Neural progenitor cell (in vitro differentiated cells): ENCODE data around the gene CNTNAP2. TPM values are rescaled to one million over a fixed set of nuclear protein-coding genes. Genes with fewer than 3 reads are reported as not detected.

ENCODE experiments used
- DNase-seq: peaks from one replicate; pipeline ENCODE4 v3.0.0-alpha.2; 2016; ENCODE audit warnings: low spot score
- H2AFZ ChIP-seq: fragments of 200-600 bp; sonication (generic); replicated peaks from 2 replicates; pipeline ENCODE4 v1.6.1; 2016; ENCODE audit warnings: antibody characterized with exemption
- H3F3A ChIP-seq: fragments of 200-600 bp; sonication (generic); 2 replicates; pipeline ENCODE4 v1.6.1; 2016; ENCODE audit warnings: antibody characterized with exemption, low read depth
- H3K27ac ChIP-seq: fragments of 200-600 bp; sonication (generic); 2 replicates; pipeline ENCODE4 v1.5.1; 2016; ENCODE audit warnings: mild to moderate bottlenecking
- H3K27me3 ChIP-seq: fragments of 200-600 bp; sonication (generic); 2 replicates; pipeline ENCODE4 v1.6.1; 2016; ENCODE audit warnings: mild to moderate bottlenecking, moderate library complexity
- H3K36me3 ChIP-seq: fragments of 200-600 bp; sonication (generic); 2 replicates; pipeline ENCODE4 v1.5.1; 2016
- H3K4me1 ChIP-seq: fragments of 200-600 bp; sonication (generic); 2 replicates; pipeline ENCODE4 v1.6.1; 2016; ENCODE audit warnings: mixed run types
- H3K4me2 ChIP-seq: fragments of 200-600 bp; sonication (generic); 2 replicates; pipeline ENCODE4 v1.6.1; 2016
- H3K4me3 ChIP-seq: fragments of 200-600 bp; sonication (generic); 2 replicates; pipeline ENCODE4 v1.5.1; 2016
- H3K79me2 ChIP-seq: fragments of 200-600 bp; sonication (generic); 2 replicates; pipeline ENCODE4 v1.6.1; 2016; ENCODE audit warnings: low read depth
- H3K9ac ChIP-seq: fragments of 200-600 bp; sonication (generic); 2 replicates; pipeline ENCODE4 v1.6.1; 2016
- H3K9me3 ChIP-seq: fragments of 200-600 bp; sonication (generic); 2 replicates; pipeline ENCODE4 v1.5.1; 2016; ENCODE audit warnings: low read depth
- H4K20me1 ChIP-seq: fragments of 200-600 bp; sonication (generic); 2 replicates; pipeline ENCODE4 v1.6.1; 2016; ENCODE audit warnings: low read depth
- H3K27ac Mint-ChIP-seq: 3 replicates; pipeline ENCODE4 v1.8.0; 2021; ENCODE audit warnings: mixed read lengths
- H3K27me3 Mint-ChIP-seq: 2 replicates; pipeline ENCODE4 v1.8.0; 2022; ENCODE audit warnings: low read depth, mild to moderate bottlenecking, inconsistent platforms, moderate library complexity, mixed read lengths; ENCODE audit not compliant: insufficient read depth
- H3K36me3 Mint-ChIP-seq: 3 replicates; pipeline ENCODE4 v1.8.0; 2021; ENCODE audit warnings: mixed read lengths
- H3K4me1 Mint-ChIP-seq: 3 replicates; pipeline ENCODE4 v1.8.0; 2021; ENCODE audit warnings: mixed read lengths
- H3K4me3 Mint-ChIP-seq: 3 replicates; pipeline ENCODE4 v1.8.0; 2021; ENCODE audit warnings: mild to moderate bottlenecking, moderate library complexity, mixed read lengths
- H3K9me3 Mint-ChIP-seq: 3 replicates; pipeline ENCODE4 v1.8.0; 2020; ENCODE audit warnings: mixed read lengths
- EZH2 ChIP-seq: fragments of 200-600 bp; sonication (generic); IDR thresholded peaks from 2 replicates; pipeline ENCODE4 v1.6.1; 2017; ENCODE audit warnings: antibody characterized with exemption, mild to moderate bottlenecking, moderate library complexity
- EZH2phosphoT487 ChIP-seq: fragments of 200-600 bp; sonication (generic); IDR thresholded peaks from 2 replicates; pipeline ENCODE4 v1.6.1; 2017; ENCODE audit warnings: antibody characterized with exemption
- total RNA-seq: library from RNA; depleted of rRNA; stranded (reverse); fragments of >200 nt; gene quantifications from 2 replicates; pipeline ENCODE4 v1.2.3, GENCODE V29; 2015; ENCODE audit warnings: low replicate concordance
- TF ChIP-seq, protein P1 (sequence below): fragments of 200-600 bp; sonication (generic); IDR thresholded peaks from 2 replicates; pipeline ENCODE4 v1.5.1; 2017; ENCODE audit warnings: antibody characterized with exemption, mild to moderate bottlenecking

Gene CNTNAP2
- total RNA-seq, 1 donor from 2014 or later: 126 TPM

DNA sequence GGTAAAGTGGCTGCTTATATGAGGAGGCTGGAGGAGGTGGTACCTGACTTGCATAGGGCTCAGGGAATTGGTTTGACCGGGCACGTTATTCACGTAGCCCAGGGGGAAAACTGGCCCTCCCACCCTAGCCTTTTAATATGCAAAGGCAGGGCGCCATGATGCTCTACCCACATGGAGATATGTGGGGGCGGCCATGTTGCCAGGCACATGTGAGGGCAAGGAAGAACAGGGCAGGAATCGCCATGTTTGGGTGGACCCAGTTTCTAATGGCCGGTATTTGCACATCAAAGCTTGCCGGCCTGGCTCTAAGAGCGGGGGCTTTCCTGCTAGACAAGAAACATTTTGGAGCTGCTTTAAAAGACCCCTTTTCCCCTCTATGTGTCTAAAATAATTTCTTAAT lies 1524.2 kb downstream of the CNTNAP2 start:
- Histone ChIP-seq H3K4me1 (peaks cover 16% of the 10 kb centered on the region), H3K4me3 (no peak overlapping the region), H2AFZ (no peak overlapping the region), H3F3A (no peaks in the 10 kb centered on the region), H3K9me3 (no peaks in the 10 kb centered on the region), H3K27ac (no peak overlapping the region), H3K27me3 (no peaks in the 10 kb centered on the region), H3K9ac (no peak overlapping the region), H3K36me3 (no peaks in the 10 kb centered on the region), H4K20me1 (no peaks in the 10 kb centered on the region), H3K79me2 (no peaks in the 10 kb centered on the region), H3K4me2 (no peak overlapping the region)
- no peak for DNase-seq
- no peak overlapping the region for H3K4me3 Mint-ChIP-seq
- TF ChIP-seq, protein P1, sequence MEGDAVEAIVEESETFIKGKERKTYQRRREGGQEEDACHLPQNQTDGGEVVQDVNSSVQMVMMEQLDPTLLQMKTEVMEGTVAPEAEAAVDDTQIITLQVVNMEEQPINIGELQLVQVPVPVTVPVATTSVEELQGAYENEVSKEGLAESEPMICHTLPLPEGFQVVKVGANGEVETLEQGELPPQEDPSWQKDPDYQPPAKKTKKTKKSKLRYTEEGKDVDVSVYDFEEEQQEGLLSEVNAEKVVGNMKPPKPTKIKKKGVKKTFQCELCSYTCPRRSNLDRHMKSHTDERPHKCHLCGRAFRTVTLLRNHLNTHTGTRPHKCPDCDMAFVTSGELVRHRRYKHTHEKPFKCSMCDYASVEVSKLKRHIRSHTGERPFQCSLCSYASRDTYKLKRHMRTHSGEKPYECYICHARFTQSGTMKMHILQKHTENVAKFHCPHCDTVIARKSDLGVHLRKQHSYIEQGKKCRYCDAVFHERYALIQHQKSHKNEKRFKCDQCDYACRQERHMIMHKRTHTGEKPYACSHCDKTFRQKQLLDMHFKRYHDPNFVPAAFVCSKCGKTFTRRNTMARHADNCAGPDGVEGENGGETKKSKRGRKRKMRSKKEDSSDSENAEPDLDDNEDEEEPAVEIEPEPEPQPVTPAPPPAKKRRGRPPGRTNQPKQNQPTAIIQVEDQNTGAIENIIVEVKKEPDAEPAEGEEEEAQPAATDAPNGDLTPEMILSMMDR: no peak
- TF ChIP-seq EZH2phosphoT487 (no peak), EZH2 (no peak)
- H3K27ac Mint-ChIP-seq: no peak overlapping the region
- no peaks in the 10 kb centered on the region for H3K9me3 Mint-ChIP-seq
- no peaks in the 10 kb centered on the region for H3K27me3 Mint-ChIP-seq
- H3K4me1 Mint-ChIP-seq: peaks cover 2% of the 10 kb centered on the region
- H3K36me3 Mint-ChIP-seq: no peaks in the 10 kb centered on the region

DNA sequence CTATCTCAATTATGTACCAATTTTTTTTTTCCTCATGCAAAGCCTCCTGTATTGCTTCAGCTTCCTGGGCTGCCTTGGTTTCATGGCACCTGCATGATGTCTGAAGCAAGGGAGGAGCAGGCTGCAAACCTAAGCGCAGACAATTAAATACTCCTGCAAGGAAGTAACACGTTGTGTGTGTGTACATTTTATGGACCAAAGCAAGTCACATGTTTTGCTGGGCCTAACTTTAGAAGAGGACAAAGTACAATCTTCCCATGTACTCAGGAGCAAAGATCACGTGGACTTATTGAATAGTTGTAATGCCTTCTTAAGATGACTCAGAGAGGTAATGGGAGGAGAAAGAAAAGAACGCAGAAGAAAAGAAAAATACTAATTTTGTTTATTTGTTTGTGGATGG lies 1530.0 kb downstream of the CNTNAP2 start:
- Mint-ChIP-seq H3K27me3 (no peaks in the 10 kb centered on the region), H3K4me3 (no peak overlapping the region), H3K4me1 (no peaks in the 10 kb centered on the region), H3K9me3 (no peaks in the 10 kb centered on the region), H3K27ac (no peak overlapping the region), H3K36me3 (no peaks in the 10 kb centered on the region)
- Histone ChIP-seq H3K9ac (no peak overlapping the region), H3K9me3 (no peaks in the 10 kb centered on the region), H4K20me1 (no peaks in the 10 kb centered on the region), H3K36me3 (no peaks in the 10 kb centered on the region), H2AFZ (no peak overlapping the region), H3F3A (no peaks in the 10 kb centered on the region), H3K27me3 (no peaks in the 10 kb centered on the region), H3K4me3 (no peak overlapping the region), H3K4me1 (peaks cover 4% of the 10 kb centered on the region), H3K79me2 (no peaks in the 10 kb centered on the region), H3K4me2 (no peak overlapping the region), H3K27ac (no peak overlapping the region)
- no peak for DNase-seq
- TF ChIP-seq EZH2: no peak
- no peak for TF ChIP-seq EZH2phosphoT487
- TF ChIP-seq, protein P1: no peak

DNA sequence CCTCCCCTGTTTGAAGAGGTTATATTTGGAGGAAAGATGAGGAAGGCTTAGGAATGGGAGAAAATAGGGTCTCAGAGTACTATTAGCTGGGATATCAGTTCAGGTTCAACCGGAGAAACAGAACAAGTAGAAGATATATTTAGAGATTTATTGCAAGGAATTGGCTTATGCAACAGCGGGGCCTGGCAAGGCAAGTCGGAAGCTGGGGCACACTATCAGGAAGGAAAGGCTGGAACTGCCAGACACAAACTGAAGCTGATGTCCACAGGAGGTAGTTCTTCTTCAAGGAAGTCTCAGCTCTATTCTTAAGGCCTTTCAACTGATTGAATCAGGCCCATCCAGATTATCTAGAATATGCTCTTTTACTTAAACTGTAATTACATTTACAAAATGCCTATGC lies 1534.4 kb downstream of the CNTNAP2 start:
- Histone ChIP-seq H3K4me1 (no peaks in the 10 kb centered on the region), H4K20me1 (no peaks in the 10 kb centered on the region), H3F3A (no peaks in the 10 kb centered on the region), H3K4me3 (no peak overlapping the region), H3K27ac (no peak overlapping the region), H3K36me3 (no peaks in the 10 kb centered on the region), H3K4me2 (no peak overlapping the region), H2AFZ (no peak overlapping the region), H3K9me3 (no peaks in the 10 kb centered on the region), H3K27me3 (no peaks in the 10 kb centered on the region), H3K79me2 (no peaks in the 10 kb centered on the region), H3K9ac (no peak overlapping the region)
- no peaks in the 10 kb centered on the region for H3K9me3 Mint-ChIP-seq
- no peaks in the 10 kb centered on the region for H3K36me3 Mint-ChIP-seq
- no peak for DNase-seq
- no peak overlapping the region for H3K27ac Mint-ChIP-seq
- no peak overlapping the region for H3K4me3 Mint-ChIP-seq
- H3K4me1 Mint-ChIP-seq: peaks cover 4% of the 10 kb centered on the region
- no peaks in the 10 kb centered on the region for H3K27me3 Mint-ChIP-seq
- TF ChIP-seq EZH2 (no peak), EZH2phosphoT487 (no peak)
- TF ChIP-seq, protein P1: no peak

DNA sequence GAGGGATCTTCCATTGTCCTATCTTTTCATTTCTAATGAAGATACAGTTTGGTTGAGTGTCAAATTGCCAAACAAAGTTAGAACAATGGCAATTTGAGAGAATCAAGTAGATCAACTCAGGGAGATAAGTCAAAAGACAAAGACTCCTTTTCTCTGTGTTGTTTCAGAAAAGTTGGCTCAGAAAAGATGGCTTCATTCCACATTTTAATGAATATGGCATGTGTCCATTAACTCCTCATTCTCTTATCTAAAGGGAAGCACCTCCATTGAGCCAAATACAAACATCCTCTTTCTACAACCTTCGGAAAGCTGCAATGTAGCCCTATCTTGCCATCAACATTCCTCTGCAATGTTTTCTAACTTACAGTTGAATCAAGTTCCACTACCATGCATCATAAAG lies 1535.0 kb downstream of the CNTNAP2 start:
- H3K9me3 Mint-ChIP-seq: no peaks in the 10 kb centered on the region
- no peak overlapping the region for H3K27ac Mint-ChIP-seq
- Histone ChIP-seq H3K4me2 (no peak overlapping the region), H3K36me3 (no peaks in the 10 kb centered on the region), H3K27me3 (no peaks in the 10 kb centered on the region), H3K27ac (no peak overlapping the region), H3K9ac (no peak overlapping the region), H3K9me3 (no peaks in the 10 kb centered on the region), H3F3A (no peaks in the 10 kb centered on the region), H2AFZ (no peak overlapping the region), H3K4me1 (no peaks in the 10 kb centered on the region), H3K4me3 (no peak overlapping the region), H3K79me2 (no peaks in the 10 kb centered on the region), H4K20me1 (no peaks in the 10 kb centered on the region)
- TF ChIP-seq, protein P1: no peak
- no peak for TF ChIP-seq EZH2phosphoT487
- no peak for TF ChIP-seq EZH2
- peaks cover 4% of the 10 kb centered on the region for H3K4me1 Mint-ChIP-seq
- DNase-seq: no peak
- H3K36me3 Mint-ChIP-seq: no peaks in the 10 kb centered on the region
- no peak overlapping the region for H3K4me3 Mint-ChIP-seq
- no peaks in the 10 kb centered on the region for H3K27me3 Mint-ChIP-seq
